Gastroesophageal sphincter (tissue), 3 donors: Measurements from ENCODE around the gene GUCD1.

Experiments
- EP300 ChIP-seq: sonication (generic); formaldehyde crosslinking; IDR thresholded peaks from one replicate; pipeline ENCODE4 v1.6.1; 2017; ENCODE audit warnings: antibody characterized with exemption, mild to moderate bottlenecking
- POLR2A ChIP-seq, 2 donors: fragments of 450-650 bp; IDR thresholded peaks; one replicate each; pipeline ENCODE4 v1.6.1; 2017; ENCODE audit warnings: antibody characterized with exemption in 2 of 2, mild to moderate bottlenecking in 2 of 2, moderate library complexity in 1 of 2
- TF ChIP-seq, protein P1 (sequence below), 4 experiments: fragments of 200-600 bp in 2 of 4; fragments of 450-650 bp in 2 of 4; sonication (generic) in 1 of 4; IDR thresholded peaks; one replicate each; pipeline ENCODE4 v1.5.1; 2017 to 2019; ENCODE audit warnings: antibody characterized with exemption in 4 of 4, mild to moderate bottlenecking in 2 of 4, moderate library complexity in 2 of 4

DNA sequence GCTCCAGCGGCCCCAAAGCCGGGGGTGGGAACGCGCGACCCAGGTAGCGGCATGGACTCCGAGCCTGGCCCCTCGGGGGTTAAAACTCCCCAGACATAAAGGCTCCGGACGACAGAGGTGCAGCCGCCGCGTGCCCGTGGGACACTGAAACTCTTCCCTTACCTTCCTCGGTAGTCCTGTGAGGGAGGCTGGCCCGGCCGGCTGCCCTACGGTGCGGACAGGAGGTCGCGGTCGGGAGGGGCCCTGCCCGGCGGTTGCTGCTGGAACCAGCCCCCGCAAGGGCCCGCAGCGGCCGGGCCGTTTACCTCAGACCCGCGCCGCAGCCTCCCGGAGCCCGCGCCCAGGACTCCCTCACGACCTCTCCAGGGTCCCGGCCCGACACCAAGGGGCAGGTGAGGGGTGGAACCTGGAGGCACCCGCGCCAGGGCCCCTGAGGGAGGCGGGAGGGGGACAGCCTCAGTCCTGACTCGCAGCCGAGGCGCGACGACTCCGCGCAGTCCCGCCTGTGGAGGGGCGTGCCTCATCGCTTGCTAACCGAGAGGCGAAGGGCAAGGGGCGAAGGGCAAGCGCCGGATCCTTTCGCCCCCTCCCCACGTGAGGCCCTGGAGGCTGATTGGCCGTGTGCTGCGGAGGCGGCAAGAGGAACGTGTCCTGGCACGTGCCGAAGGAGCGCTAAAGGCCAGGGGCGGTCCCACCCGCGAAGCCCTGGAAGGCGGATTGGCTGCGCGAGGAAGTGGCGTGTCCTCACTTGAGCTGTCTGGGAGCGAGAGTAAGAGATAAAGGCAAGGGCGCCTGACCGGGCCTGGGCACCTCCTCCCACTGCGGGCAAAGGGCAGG, 60.2 kb downstream of the GUCD1 start, which contains the start of gene UPB1:
- TF ChIP-seq, protein P1, sequence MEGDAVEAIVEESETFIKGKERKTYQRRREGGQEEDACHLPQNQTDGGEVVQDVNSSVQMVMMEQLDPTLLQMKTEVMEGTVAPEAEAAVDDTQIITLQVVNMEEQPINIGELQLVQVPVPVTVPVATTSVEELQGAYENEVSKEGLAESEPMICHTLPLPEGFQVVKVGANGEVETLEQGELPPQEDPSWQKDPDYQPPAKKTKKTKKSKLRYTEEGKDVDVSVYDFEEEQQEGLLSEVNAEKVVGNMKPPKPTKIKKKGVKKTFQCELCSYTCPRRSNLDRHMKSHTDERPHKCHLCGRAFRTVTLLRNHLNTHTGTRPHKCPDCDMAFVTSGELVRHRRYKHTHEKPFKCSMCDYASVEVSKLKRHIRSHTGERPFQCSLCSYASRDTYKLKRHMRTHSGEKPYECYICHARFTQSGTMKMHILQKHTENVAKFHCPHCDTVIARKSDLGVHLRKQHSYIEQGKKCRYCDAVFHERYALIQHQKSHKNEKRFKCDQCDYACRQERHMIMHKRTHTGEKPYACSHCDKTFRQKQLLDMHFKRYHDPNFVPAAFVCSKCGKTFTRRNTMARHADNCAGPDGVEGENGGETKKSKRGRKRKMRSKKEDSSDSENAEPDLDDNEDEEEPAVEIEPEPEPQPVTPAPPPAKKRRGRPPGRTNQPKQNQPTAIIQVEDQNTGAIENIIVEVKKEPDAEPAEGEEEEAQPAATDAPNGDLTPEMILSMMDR (IDR thresholded peaks at IDR 0.05): no peak
- no peak for TF ChIP-seq EP300
- TF ChIP-seq POLR2A (IDR thresholded peaks at IDR 0.05): no peak
